Activated B cell treated with CpG ODN at 0.5 μM for 24 hours (primary cell): ENCODE measurements around the gene MCMBP. TPM values are rescaled to one million over a fixed set of nuclear protein-coding genes. Genes with fewer than 3 reads are reported as not detected.

Source experiments
- ATAC-seq: fragments of 200-7000 bp; cut with Tn5 transposase; one replicate; pipeline ENCODE4 v1.10.0; 2021; ENCODE audit warnings: low read depth, mild to moderate bottlenecking, moderate library complexity
- CTCF ChIA-PET: fragments of 350-600 bp; sonication (Branson Sonifier 250); formaldehyde crosslinking; loops from one replicate; lab custom pipeline; 2021; ENCODE audit warnings: antibody characterized with exemption; lab: Charles Lee
- POLR2A ChIA-PET: fragments of 350-600 bp; sonication (Branson Sonifier 250); formaldehyde crosslinking; loops from one replicate; lab custom pipeline; 2021; ENCODE audit warnings: antibody characterized with exemption; lab: Charles Lee
- DNase-seq: peaks from one replicate; pipeline ENCODE4 v3.0.0; 2022
- H3K27ac Mint-ChIP-seq: one replicate; pipeline ENCODE4 v1.8.0; 2020; ENCODE audit warnings: mixed read lengths
- H3K27me3 Mint-ChIP-seq: one replicate; pipeline ENCODE4 v1.8.0; 2021; ENCODE audit warnings: mixed read lengths
- H3K36me3 Mint-ChIP-seq: one replicate; pipeline ENCODE4 v1.8.0; 2021; ENCODE audit warnings: low read depth, mixed read lengths
- H3K4me1 Mint-ChIP-seq: one replicate; pipeline ENCODE4 v1.8.0; 2021; ENCODE audit warnings: mixed read lengths
- H3K4me3 Mint-ChIP-seq: one replicate; pipeline ENCODE4 v1.8.0; 2020; ENCODE audit warnings: mild to moderate bottlenecking, mixed read lengths
- H3K9me3 Mint-ChIP-seq: one replicate; pipeline ENCODE4 v1.8.0; 2020; ENCODE audit warnings: mixed read lengths
- intact Hi-C: fragments of 100-400 bp; cut with micrococcal nuclease; formaldehyde crosslinking; loops from one replicate; pipeline ENCODE4 v1.15.1; 2024
- total RNA-seq: library from RNA; stranded (reverse); gene quantifications from 2 replicates; pipeline ENCODE4 v1.2.3, GENCODE V29; 2022
- TF ChIP-seq, protein P1 (sequence below): fragments of 200-600 bp; IDR thresholded peaks from one replicate; pipeline ENCODE4 v1.8.0; 2022; ENCODE audit warnings: antibody characterized with exemption, mild to moderate bottlenecking

MCMBP gene
- total RNA-seq, 1 donor from 2014 or later, result 41.9 TPM

DNA sequence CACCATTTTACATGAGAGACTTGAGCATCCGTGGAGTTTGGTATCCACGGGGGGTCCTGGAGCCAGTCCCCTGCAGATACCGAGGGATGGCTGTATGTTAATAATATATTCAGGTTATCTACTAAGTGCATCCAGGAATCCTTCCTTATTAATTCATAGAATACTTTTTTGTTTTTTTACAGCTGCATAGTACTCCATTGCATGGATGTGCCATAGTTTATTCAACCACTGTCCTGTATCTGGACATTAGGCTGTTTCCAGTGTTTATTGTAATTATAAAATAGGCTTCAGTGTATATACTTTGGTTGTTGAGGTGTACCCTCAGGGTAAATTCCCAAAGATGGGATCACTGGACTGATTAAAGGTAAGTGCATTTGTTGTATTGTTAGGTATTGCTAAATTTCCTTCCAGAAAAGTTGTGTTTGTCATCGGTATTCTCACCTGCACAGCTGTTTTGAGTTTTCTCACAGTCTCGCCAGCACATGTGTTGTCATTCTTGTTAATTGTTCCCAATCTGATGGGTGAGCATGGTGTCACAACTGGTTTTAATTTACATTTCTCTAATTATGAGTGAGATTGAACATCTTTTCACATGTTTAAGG is 91.7 kb downstream of the MCMBP start:
- POLR2A ChIA-PET, result no interaction called here

More for the DNA sequence above, 91.7 kb downstream of the MCMBP start:
- TF ChIP-seq, protein P1, sequence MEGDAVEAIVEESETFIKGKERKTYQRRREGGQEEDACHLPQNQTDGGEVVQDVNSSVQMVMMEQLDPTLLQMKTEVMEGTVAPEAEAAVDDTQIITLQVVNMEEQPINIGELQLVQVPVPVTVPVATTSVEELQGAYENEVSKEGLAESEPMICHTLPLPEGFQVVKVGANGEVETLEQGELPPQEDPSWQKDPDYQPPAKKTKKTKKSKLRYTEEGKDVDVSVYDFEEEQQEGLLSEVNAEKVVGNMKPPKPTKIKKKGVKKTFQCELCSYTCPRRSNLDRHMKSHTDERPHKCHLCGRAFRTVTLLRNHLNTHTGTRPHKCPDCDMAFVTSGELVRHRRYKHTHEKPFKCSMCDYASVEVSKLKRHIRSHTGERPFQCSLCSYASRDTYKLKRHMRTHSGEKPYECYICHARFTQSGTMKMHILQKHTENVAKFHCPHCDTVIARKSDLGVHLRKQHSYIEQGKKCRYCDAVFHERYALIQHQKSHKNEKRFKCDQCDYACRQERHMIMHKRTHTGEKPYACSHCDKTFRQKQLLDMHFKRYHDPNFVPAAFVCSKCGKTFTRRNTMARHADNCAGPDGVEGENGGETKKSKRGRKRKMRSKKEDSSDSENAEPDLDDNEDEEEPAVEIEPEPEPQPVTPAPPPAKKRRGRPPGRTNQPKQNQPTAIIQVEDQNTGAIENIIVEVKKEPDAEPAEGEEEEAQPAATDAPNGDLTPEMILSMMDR, result no peak
- intact Hi-C loops, result no loop called here
- H3K27me3 Mint-ChIP-seq, result no peaks in the 10 kb centered on the region
- ATAC-seq (no peak), DNase-seq (no peak)
- peaks cover 24% of the 10 kb centered on the region for H3K36me3 Mint-ChIP-seq
- H3K27ac Mint-ChIP-seq, result no peak overlapping the region
- H3K4me3 Mint-ChIP-seq, result no peak overlapping the region
- peaks cover 56% of the 10 kb centered on the region for H3K4me1 Mint-ChIP-seq
- CTCF ChIA-PET, result no interaction called here
- H3K9me3 Mint-ChIP-seq, result no peaks in the 10 kb centered on the region

Other genes with a start within 250 kb of the MCMBP start
- gene BAG3, start 221.5 kb downstream of the MCMBP start, total RNA-seq, result 4.3 and 4.7 TPM in 2 replicates
- gene INPP5F, start 146.8 kb downstream of the MCMBP start, total RNA-seq, result 45.9 and 53.5 TPM in 2 replicates
- 73.8 and 79.9 TPM in 2 replicates for gene SEC23IP, start 19.9 kb upstream of the MCMBP start, total RNA-seq